K562 (cell line): Measurements from ENCODE around the gene CFAP97D2. TPM values are rescaled to one million over a fixed set of nuclear protein-coding genes. Genes with fewer than 3 reads are reported as not detected.

Source experiments
- ATAC-seq: fragments of 200-7000 bp; cut with Tn5 transposase; 3 replicates; pipeline ENCODE4 v1.9.1; 2020; ENCODE audit warnings: moderate library complexity
- BruUV-seq: library from RNA; stranded (reverse); fragments of 400-500 nt; replicated peaks from 2 replicates; lab custom pipeline; 2021; lab: Mats Ljungman, UMichigan
- CTCF ChIA-PET: fragments of 300-600 bp; formaldehyde crosslinking; extraction: SDS; loops from one replicate; lab custom pipeline; 2021; ENCODE audit warnings: low intra/inter-chr PET ratio; lab: Yijun Ruan, JAX
- POLR2A ChIA-PET: fragments of 300-600, 350-650 bp; sonication (Branson Sonifier 250); formaldehyde crosslinking; extraction: SDS; loops from one replicate; lab custom pipeline; 2021; ENCODE audit warnings: antibody characterized with exemption, inconsistent platforms; lab: Yijun Ruan, JAX
- DNase-seq, 4 experiments: peaks; one replicate each; pipeline versions ENCODE4 v3.0.0 to v3.0.0-alpha.2; 2011 to 2018; ENCODE audit warnings: low spot score in 3 of 4, mixed read lengths in 3 of 4; ENCODE audit errors: extremely low read depth in 1 of 4
- FAIRE-seq: peaks from 2 replicates; lab custom pipeline; 2011; peaks lifted over from hg19 to GRCh38; lab: Jason Lieb, UNC
- H2AFZ ChIP-seq: 2 replicates; pipeline ENCODE4 v1.6.0; 2011; ENCODE audit warnings: low read depth, low read length, control low read depth, inconsistent platforms
- H3K27ac ChIP-seq: fragments of 200-600 bp; 3 replicates; pipeline ENCODE4 v1.8.0; 2011; ENCODE audit warnings: low read depth, mild to moderate bottlenecking, control low read depth, inconsistent platforms, low read length, moderate library complexity, mixed read lengths; ENCODE audit errors: extremely low read depth
- H3K27me3 ChIP-seq, 2 experiments: fragments of 300-600 bp in 1 of 2; 2 replicates in 1 of 2; 3 replicates in 1 of 2; pipeline versions ENCODE4 v1.6.0 to v1.8.0; 2011; ENCODE audit warnings: inconsistent platforms in 2 of 2, low read length in 2 of 2, mild to moderate bottlenecking in 1 of 2, mixed read lengths in 1 of 2, moderate library complexity in 1 of 2; ENCODE audit not compliant: control insufficient read depth in 2 of 2, insufficient read depth in 2 of 2
- H3K36me3 ChIP-seq: fragments of 300-600 bp; 3 replicates; pipeline ENCODE4 v1.8.0; 2011; ENCODE audit warnings: mild to moderate bottlenecking, low read length, inconsistent platforms; ENCODE audit not compliant: control insufficient read depth, insufficient read depth
- H3K4me1 ChIP-seq, 2 experiments: fragments of 200-600 bp in 1 of 2; replicated peaks in 1 of 2; 2 replicates in 1 of 2; 3 replicates in 1 of 2; pipeline versions ENCODE4 v1.5.1 to v1.8.0; 2011; ENCODE audit warnings: inconsistent platforms in 2 of 2, low read length in 2 of 2, mild to moderate bottlenecking in 1 of 2, mixed read lengths in 1 of 2, moderate library complexity in 1 of 2; ENCODE audit not compliant: control insufficient read depth in 2 of 2, insufficient read depth in 2 of 2
- H3K4me2 ChIP-seq: 2 replicates; pipeline ENCODE4 v1.6.1; 2011; ENCODE audit warnings: low read length, control low read depth, inconsistent platforms, mixed read lengths; ENCODE audit not compliant: insufficient read depth
- H3K4me3 ChIP-seq: fragments of 200-600 bp; sonication (generic), shearing (Covaris generic); 2 replicates; pipeline ENCODE4 v1.5.1; 2016; ENCODE audit warnings: control low read depth, inconsistent platforms
- H3K79me2 ChIP-seq: fragments of 200-600 bp; 3 replicates; pipeline ENCODE4 v1.8.0; 2011; ENCODE audit warnings: low read length, inconsistent platforms; ENCODE audit not compliant: control insufficient read depth, insufficient read depth
- H3K9ac ChIP-seq, 2 experiments: 2 replicates each; pipeline versions ENCODE4 v1.6.0 to v1.6.1; 2011; ENCODE audit warnings: low read depth in 2 of 2, low read length in 2 of 2, control low read depth in 1 of 2, inconsistent platforms in 1 of 2, mild to moderate bottlenecking in 1 of 2, mixed read lengths in 1 of 2; ENCODE audit not compliant: insufficient read depth in 1 of 2
- H3K9me1 ChIP-seq: one replicate; pipeline ENCODE4 v1.6.0; 2011; ENCODE audit warnings: inconsistent platforms, mild to moderate bottlenecking, low read length, moderate library complexity; ENCODE audit not compliant: control insufficient read depth, insufficient read depth
- H3K9me3 ChIP-seq: replicated peaks from 2 replicates; pipeline ENCODE4 v1.5.1; 2011; ENCODE audit warnings: low read depth, low read length, inconsistent platforms; ENCODE audit not compliant: control insufficient read depth, insufficient read depth
- H4K20me1 ChIP-seq: replicated peaks from 2 replicates; pipeline ENCODE4 v1.6.1; 2011; ENCODE audit warnings: low read length, inconsistent platforms, mixed read lengths; ENCODE audit not compliant: control insufficient read depth, insufficient read depth
- ARID1B ChIP-seq: fragments of 450-650 bp; IDR thresholded peaks from 2 replicates; pipeline ENCODE4 v1.6.1; 2016; ENCODE audit warnings: antibody characterized with exemption, mild to moderate bottlenecking, inconsistent platforms
- NFXL1 ChIP-seq: fragments of 450-650 bp; formaldehyde crosslinking; IDR thresholded peaks from 2 replicates; pipeline ENCODE4 v1.4.0; 2021; ENCODE audit warnings: mild to moderate bottlenecking
- SAP30 ChIP-seq: fragments of 200-600 bp; sonication (generic); IDR thresholded peaks from 2 replicates; pipeline ENCODE4 v1.6.1; 2012; ENCODE audit warnings: borderline replicate concordance, low read depth, mild to moderate bottlenecking, moderate library complexity, low read length, control low read depth, inconsistent platforms; ENCODE audit not compliant: insufficient read depth, poor library complexity, severe bottlenecking
- SRF ChIP-seq, 2 experiments: fragments of 250-450, 450-650 bp in 1 of 2; sonication (Bioruptor Pico) in 1 of 2; sonication (generic) in 1 of 2; formaldehyde crosslinking; IDR thresholded peaks; 2 replicates each; pipeline versions ENCODE4 v1.5.0 to v1.5.1; 2020 to 2022; ENCODE audit warnings: mild to moderate bottlenecking in 1 of 2, missing genetic modification reagents in 1 of 2
- UBTF ChIP-seq, 2 experiments: IDR thresholded peaks; 2 replicates each; pipeline ENCODE4 v1.6.1; 2012; ENCODE audit warnings: improper control_type of control experiment in 2 of 2, low read depth in 2 of 2, low read length in 2 of 2, borderline replicate concordance in 1 of 2
- ZBTB1 ChIP-seq: sonication (generic); formaldehyde crosslinking; IDR thresholded peaks from 2 replicates; pipeline ENCODE4 v1.8.1; 2023; ENCODE audit warnings: missing genetic modification reagents, low read depth, mild to moderate bottlenecking, borderline replicate concordance
- ZEB2 ChIP-seq: fragments of 450-650 bp; IDR thresholded peaks from 2 replicates; pipeline ENCODE4 v1.6.1; 2016
- ZNF282 ChIP-seq: sonication (generic); formaldehyde crosslinking; IDR thresholded peaks from 2 replicates; pipeline ENCODE4 v1.8.1; 2023; ENCODE audit warnings: missing genetic modification reagents
- WGBS: fragments of 100-300 bp; shearing (Covaris generic); methylation state at CpG from one replicate; pipeline ENCODE4 v1.1.6; 2016; ENCODE audit warnings: low coverage, mixed read lengths; ENCODE audit not compliant: insufficient coverage; ENCODE audit errors: missing lambda C conversion rate; 5-methylcytosine and 5-hydroxymethylcytosine counted together
- in situ Hi-C: fragments of 300-500 bp; cut with MboI; formaldehyde crosslinking; loops from 4 replicates; pipeline ENCODE4 v1.15.0; 2018; ENCODE audit warnings: inconsistent platforms, mixed read lengths
- intact Hi-C: fragments of 100-400 bp; cut with micrococcal nuclease; formaldehyde crosslinking; loops from 2 replicates; pipeline ENCODE4 v1.14.2; 2022
- polyA plus RNA-seq, 8 experiments: library from polyadenylated mRNA; depleted of rRNA in 4 of 8; stranded (reverse) in 5 of 8; unstranded in 3 of 8; fragments of >200 nt; fragmentation: Nextera tagmentation in 2 of 8; fragmentation: Illumina TruSeq in 1 of 8; extraction: Ambion mirVana in 2 of 8; extraction: Trizol in 1 of 8; gene quantifications; 2 replicates each; pipeline versions ENCODE4 v1.2.1 to v1.2.3, GENCODE V29; 2011 to 2014; ENCODE audit warnings: inconsistent platforms in 1 of 8, missing spikeins in 1 of 8
- total RNA-seq, 7 experiments: library from RNA; depleted of rRNA in 6 of 7; stranded (reverse); fragments of >200 nt in 6 of 7; fragmentation: Illumina TruSeq in 2 of 7; extraction: Trizol in 2 of 7; gene quantifications; 2 replicates each; pipeline versions ENCODE4 v1.2.1 to v1.2.3, GENCODE V29; 2011 to 2021; ENCODE audit warnings: low replicate concordance in 1 of 7

Gene CFAP97D2
- total and polyA plus RNA-seq, 9 of the 15 experiments (the other 6 are each of a cell fraction or from before 2014, with no cell fraction given), result not detected

GRCh38 chr13:114211446-114212157 lies 32.5 kb downstream of the CFAP97D2 start:
- Histone ChIP-seq H3K9ac (peak overlapping the region in 1 of 2 experiments; percentile 57; a peak in 2 of 4 replicates), H3K4me1 (peaks cover 3 to 6% of the 10 kb centered on the region in 2 experiments; a peak in 1 of 5 replicates), H2AFZ (no peak overlapping the region), H4K20me1 (no peaks in the 10 kb centered on the region), H3K9me1 (no peaks in the 10 kb centered on the region), H3K27ac (no peak overlapping the region), H3K79me2 (no peaks in the 10 kb centered on the region), H3K4me2 (peak overlapping the region; percentile 25; the same call in 1 of the 2 replicates), H3K4me3 (no peak overlapping the region), H3K9me3 (no peaks in the 10 kb centered on the region; the same call in 1 of the 2 replicates), H3K36me3 (no peaks in the 10 kb centered on the region), H3K27me3 (0 out of 5 replicates have a peak, but pooled peaks cover 0 to 4% of the 10 kb centered on the region in 2 experiments)
- whole genome bisulfite sequencing, result 17% methylated on average over 22 of the region's 26 CpGs
- in situ Hi-C loops, result no loop called here
- CTCF ChIA-PET, result no interaction called here
- ATAC-seq (no peak; the same call in 1 of the 3 replicates), FAIRE-seq (no peak), DNase-seq (no peak)
- no TSS peak for BruUV-seq
- POLR2A ChIA-PET, result interaction anchor here (0.7 to 1.1 kb wide), 2 partner anchors 9 to 11 kb away, joined by 3 to 5 read pairs; no protein-coding TSS in a partner anchor
- no peak for TF ChIP-seq SRF (CRISPR knock-in tag; IDR thresholded peaks at IDR 0.05)
- TF ChIP-seq ZNF282, result no peak
- TF ChIP-seq UBTF (IDR thresholded peaks at IDR 0.05; ENCODE audit: borderline replicate concordance in 1 of 2, low read depth in 2 of 2, low read length in 2 of 2), result no peak
- no peak for TF ChIP-seq ZEB2
- TF ChIP-seq SAP30, result no peak
- TF ChIP-seq NFXL1 (CRISPR knock-in tag), result no peak
- TF ChIP-seq ARID1B, result no peak
- TF ChIP-seq ZBTB1 (CRISPR knock-in tag), result no peak
- intact Hi-C loops, result no loop called here
